ENCODE measurements around the gene BTBD9.

GRCh38 chr6:38182426-38182825, 457.3 kb downstream of the BTBD9 start:
- TF ChIP-seq YY1 (IDR thresholded peaks at IDR 0.05; ENCODE audit: insufficient read depth, insufficient read length), result no peak
- TF ChIP-seq SUZ12 (IDR thresholded peaks at IDR 0.05; ENCODE audit: extremely low read depth, insufficient read depth, insufficient read length), result no peak

Measured in NT2/D1 (cell line).